Sigmoid colon (tissue), 7 donors: Measurements from ENCODE around the gene BCAS1. TPM values are rescaled to one million over a fixed set of nuclear protein-coding genes. Genes with fewer than 3 reads are reported as not detected.

Experiments
- DNase-seq: peaks from one replicate; pipeline ENCODE4 v3.0.0-alpha.2; 2019
- H3K27ac ChIP-seq, 4 donors: fragments of 200-600 bp; sonication (generic); one replicate each; pipeline ENCODE4 v1.5.1; 2016 to 2019; ENCODE audit warnings: mild to moderate bottlenecking in 1 of 4
- H3K27me3 ChIP-seq, 3 donors: fragments of 200-600 bp; sonication (generic); one replicate each; pipeline ENCODE4 v1.5.1; 2019; ENCODE audit warnings: mild to moderate bottlenecking in 1 of 3
- H3K36me3 ChIP-seq, 4 donors: fragments of 200-600 bp; sonication (generic); one replicate each; pipeline ENCODE4 v1.5.1; 2016 to 2019
- H3K4me1 ChIP-seq, 4 donors: fragments of 200-600 bp; sonication (generic); one replicate each; pipeline ENCODE4 v1.5.1; 2017 to 2019
- H3K4me3 ChIP-seq, 4 donors: fragments of 200-600 bp; sonication (generic); one replicate each; pipeline ENCODE4 v1.5.1; 2017 to 2019; ENCODE audit warnings: mild to moderate bottlenecking in 2 of 4, moderate library complexity in 1 of 4
- H3K9me3 ChIP-seq, 4 donors: fragments of 200-600 bp in 3 of 4; sonication (generic) in 3 of 4; one replicate each; pipeline versions ENCODE4 v1.5.1 to v1.6.1; 2013 to 2019
- CTCF ChIP-seq, 4 experiments: fragments of 450-650 bp in 3 of 4; fragments of 200-600 bp in 1 of 4; IDR thresholded peaks; one replicate each; pipeline ENCODE4 v1.5.1; 2016 to 2019; ENCODE audit warnings: antibody characterized with exemption in 4 of 4, mild to moderate bottlenecking in 3 of 4, moderate library complexity in 2 of 4
- EP300 ChIP-seq, 4 donors: sonication (generic); formaldehyde crosslinking; IDR thresholded peaks; one replicate each; pipeline ENCODE4 v1.6.1; 2017; ENCODE audit warnings: antibody characterized with exemption in 4 of 4
- POLR2A ChIP-seq, 2 donors: fragments of 450-650 bp; IDR thresholded peaks; one replicate each; pipeline ENCODE4 v1.6.1; 2016; ENCODE audit warnings: antibody characterized with exemption in 2 of 2, mild to moderate bottlenecking in 2 of 2, moderate library complexity in 2 of 2
- POLR2AphosphoS5 ChIP-seq, 4 donors: sonication (generic); formaldehyde crosslinking; IDR thresholded peaks; one replicate each; pipeline ENCODE4 v1.6.1; 2017; ENCODE audit warnings: antibody characterized with exemption in 4 of 4
- WGBS, 2 donors: extraction: QIAGEN DNeasy Blood & Tissue Kit; methylation state at CpG; one replicate each; pipeline ENCODE4 v1.1.7; 2013; 5-methylcytosine and 5-hydroxymethylcytosine counted together
- intact Hi-C: fragments of 100-400 bp; cut with DNase I; formaldehyde crosslinking; loops from one replicate; pipeline ENCODE4 v1.15.1; 2023
- polyA plus RNA-seq, 3 donors: library from polyadenylated mRNA; stranded (reverse); fragments of 200-250 nt; gene quantifications; one replicate each; pipeline ENCODE4 v1.2.3, GENCODE V29; 2013
- total RNA-seq, 4 donors: library from RNA; depleted of rRNA; stranded (reverse); fragments of >200 nt; gene quantifications; one replicate each; pipeline ENCODE4 v1.1.0, GENCODE V29; 2016
- donor health status: healthy with polysubstance abuse.
- donor health status: Bipolar disorder and iron deficiency.
- donor health status: healthy.

BCAS1 gene
- total and polyA plus RNA-seq, 7 donors: 0.71 to 198 (median 35.4) TPM; not detected in 2

- Histone ChIP-seq H3K27ac (no peak overlapping the region), H3K36me3 (no peaks in the 10 kb centered on the region), H3K27me3 (no peaks in the 10 kb centered on the region), H3K4me3 (no peak overlapping the region), H3K9me3 (no peaks in the 10 kb centered on the region), H3K4me1 (no peaks in the 10 kb centered on the region)
- intact Hi-C loops: no loop called here
- no peak for TF ChIP-seq EP300 (IDR thresholded peaks at IDR 0.05)
- no peak for TF ChIP-seq CTCF (IDR thresholded peaks at IDR 0.05)
- no peak for TF ChIP-seq POLR2AphosphoS5 (IDR thresholded peaks at IDR 0.05)
- no peak for TF ChIP-seq POLR2A (IDR thresholded peaks at IDR 0.05)
- WGBS, 2 donors: 85 to 94% methylated on average over 4 of the region's 4 CpGs
- DNase-seq: no peak
Measured at GRCh38 chr20:53956013-53956715, 114.2 kb downstream of the BCAS1 start.

- 92% methylated on average over 6 of the region's 6 CpGs for WGBS, 2 donors
- no peaks in the 10 kb centered on the region for H3K4me1 ChIP-seq
- TF ChIP-seq CTCF (IDR thresholded peaks at IDR 0.05) (no peak), EP300 (IDR thresholded peaks at IDR 0.05) (no peak), POLR2AphosphoS5 (IDR thresholded peaks at IDR 0.05) (no peak), POLR2A (IDR thresholded peaks at IDR 0.05) (no peak)
- no peak overlapping the region for H3K27ac ChIP-seq
- H3K9me3 ChIP-seq: no peaks in the 10 kb centered on the region
- DNase-seq: no peak
- no peaks in the 10 kb centered on the region for H3K36me3 ChIP-seq
- intact Hi-C loops: no loop called here
- H3K4me3 ChIP-seq: no peak overlapping the region
- H3K27me3 ChIP-seq: no peaks in the 10 kb centered on the region
Measured at GRCh38 chr20:53954723-53955658, 115.4 kb downstream of the BCAS1 start.

- TF ChIP-seq EP300 (IDR thresholded peaks at IDR 0.05): no peak
- no peak for TF ChIP-seq POLR2A (IDR thresholded peaks at IDR 0.05)
- no peak for TF ChIP-seq CTCF (IDR thresholded peaks at IDR 0.05)
- TF ChIP-seq POLR2AphosphoS5 (IDR thresholded peaks at IDR 0.05): no peak
- no peak overlapping the region for H3K27ac ChIP-seq
- H3K4me1 ChIP-seq: peaks cover 0 to 4% (median 0%) of the 10 kb centered on the region in 4 donors
- no peaks in the 10 kb centered on the region for H3K36me3 ChIP-seq
- no peak overlapping the region for H3K4me3 ChIP-seq
- H3K27me3 ChIP-seq: no peaks in the 10 kb centered on the region
- no peaks in the 10 kb centered on the region for H3K9me3 ChIP-seq
- intact Hi-C loops: no loop called here
- WGBS, 2 donors: 99% methylated on average over 4 of the region's 4 CpGs
- DNase-seq: no peak
Measured at GRCh38 chr20:53952528-53953096, 117.8 kb downstream of the BCAS1 start.

- intact Hi-C loops: no loop called here
- H3K27ac ChIP-seq: no peak overlapping the region
- H3K4me1 ChIP-seq: peaks cover 0 to 4% (median 0%) of the 10 kb centered on the region in 4 donors
- 90 to 95% methylated on average over 3 of the region's 3 CpGs for WGBS, 2 donors
- H3K27me3 ChIP-seq: no peaks in the 10 kb centered on the region
- H3K36me3 ChIP-seq: no peaks in the 10 kb centered on the region
- H3K4me3 ChIP-seq: no peak overlapping the region
- no peak for DNase-seq
- H3K9me3 ChIP-seq: no peaks in the 10 kb centered on the region
- no peak for TF ChIP-seq CTCF (IDR thresholded peaks at IDR 0.05)
- no peak for TF ChIP-seq EP300 (IDR thresholded peaks at IDR 0.05)
- TF ChIP-seq POLR2A (IDR thresholded peaks at IDR 0.05): no peak
- TF ChIP-seq POLR2AphosphoS5 (IDR thresholded peaks at IDR 0.05): no peak
Measured at GRCh38 chr20:53950578-53950977, 119.8 kb downstream of the BCAS1 start.
